Measurements from ENCODE around the gene HERPUD1. TPM values are rescaled to one million over a fixed set of nuclear protein-coding genes. Genes with fewer than 3 reads are reported as not detected.

The HERPUD1 gene
- total RNA-seq, 3 donors from 2014 or later (not counting 1 experiment from before 2014, with no cell fraction given) = 181 to 266 (median 243) TPM

DNA sequence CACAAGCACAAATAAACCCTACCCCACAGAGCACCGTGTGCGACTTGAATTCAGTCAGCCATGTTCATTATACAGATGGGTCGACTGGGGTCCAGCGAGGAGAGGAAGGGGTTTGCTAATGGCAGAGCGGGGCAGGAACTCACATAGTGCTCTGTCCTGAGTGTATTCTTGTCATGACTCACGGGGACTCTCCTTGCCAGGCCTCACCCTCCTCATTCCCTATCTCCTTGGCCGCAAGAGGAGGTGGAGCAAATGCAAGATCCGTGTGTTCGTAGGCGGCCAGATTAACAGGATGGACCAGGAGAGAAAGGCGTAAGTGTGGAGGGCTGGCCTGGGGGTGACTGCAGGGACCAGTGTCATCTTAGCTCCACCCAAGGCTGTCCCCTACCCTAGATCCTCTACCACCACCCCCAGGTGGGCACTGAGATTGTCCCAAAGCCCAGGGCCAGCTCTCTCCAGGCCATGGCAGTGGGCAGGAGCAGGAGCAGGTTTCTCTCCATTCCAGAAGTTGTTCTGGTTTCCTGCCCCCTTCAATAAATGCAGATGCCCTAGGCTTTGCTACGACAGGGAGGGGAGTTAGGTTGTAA lies 37.5 kb upstream of the HERPUD1 start:
- intact Hi-C loops (cut with micrococcal nuclease) = no loop called here
- H3K36me3 Mint-ChIP-seq = no peaks in the 10 kb centered on the region

DNA sequence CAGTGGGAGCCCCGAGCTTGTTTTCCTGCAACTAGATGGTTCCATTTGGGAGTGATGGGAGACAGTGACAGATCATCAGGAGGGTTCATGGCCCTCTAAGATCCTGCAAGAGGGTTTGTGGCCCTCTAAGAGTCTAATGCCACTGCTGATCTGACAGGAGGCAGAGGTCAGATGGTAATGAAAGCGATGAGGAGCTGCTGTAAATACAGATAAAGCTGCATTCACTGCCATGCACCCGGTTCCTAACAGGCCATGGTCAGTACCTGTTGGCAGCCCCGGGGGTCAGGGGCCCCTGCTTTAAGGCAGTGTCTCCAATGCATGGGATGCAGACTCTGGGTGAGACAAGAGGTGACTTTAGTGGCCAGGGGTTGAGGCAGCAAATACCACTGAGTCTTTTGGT lies 36.1 kb upstream of the HERPUD1 start:
- ATAC-seq (no peak), DNase-seq (no peak)
- Histone ChIP-seq H3K4me3 (ENCODE audit: low read length) (no peak overlapping the region), H3K9me3 (ENCODE audit: control insufficient read depth, insufficient read depth, low read length) (no peaks in the 10 kb centered on the region), H3K27ac (ENCODE audit: low read length) (no peak overlapping the region), H3K4me1 (ENCODE audit: control insufficient read depth, insufficient read depth, low read length) (peaks cover 15% of the 10 kb centered on the region), H3K27me3 (ENCODE audit: control insufficient read depth, insufficient read depth, low read length) (no peaks in the 10 kb centered on the region), H3K36me3 (ENCODE audit: control insufficient read depth, insufficient read depth, low read length) (no peaks in the 10 kb centered on the region)
- TF ChIP-seq, protein P1, sequence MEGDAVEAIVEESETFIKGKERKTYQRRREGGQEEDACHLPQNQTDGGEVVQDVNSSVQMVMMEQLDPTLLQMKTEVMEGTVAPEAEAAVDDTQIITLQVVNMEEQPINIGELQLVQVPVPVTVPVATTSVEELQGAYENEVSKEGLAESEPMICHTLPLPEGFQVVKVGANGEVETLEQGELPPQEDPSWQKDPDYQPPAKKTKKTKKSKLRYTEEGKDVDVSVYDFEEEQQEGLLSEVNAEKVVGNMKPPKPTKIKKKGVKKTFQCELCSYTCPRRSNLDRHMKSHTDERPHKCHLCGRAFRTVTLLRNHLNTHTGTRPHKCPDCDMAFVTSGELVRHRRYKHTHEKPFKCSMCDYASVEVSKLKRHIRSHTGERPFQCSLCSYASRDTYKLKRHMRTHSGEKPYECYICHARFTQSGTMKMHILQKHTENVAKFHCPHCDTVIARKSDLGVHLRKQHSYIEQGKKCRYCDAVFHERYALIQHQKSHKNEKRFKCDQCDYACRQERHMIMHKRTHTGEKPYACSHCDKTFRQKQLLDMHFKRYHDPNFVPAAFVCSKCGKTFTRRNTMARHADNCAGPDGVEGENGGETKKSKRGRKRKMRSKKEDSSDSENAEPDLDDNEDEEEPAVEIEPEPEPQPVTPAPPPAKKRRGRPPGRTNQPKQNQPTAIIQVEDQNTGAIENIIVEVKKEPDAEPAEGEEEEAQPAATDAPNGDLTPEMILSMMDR (IDR thresholded peaks at IDR 0.05) = no peak
- intact Hi-C loops (cut with micrococcal nuclease) = no loop called here
- Mint-ChIP-seq H3K4me1 (peaks cover 12 to 15% of the 10 kb centered on the region in 2 donors), H3K36me3 (no peaks in the 10 kb centered on the region), H3K27me3 (ENCODE audit: low read depth in 2 of 2) (peaks cover 6 to 9% of the 10 kb centered on the region in 2 donors), H3K9me3 (no peaks in the 10 kb centered on the region), H3K27ac (no peak overlapping the region), H3K4me3 (no peak overlapping the region)
- WGBS (ENCODE audit: insufficient coverage) = 92% methylated on average over 4 of the region's 4 CpGs

More for the DNA sequence above, 37.5 kb upstream of the HERPUD1 start:
- H3K4me3 ChIP-seq (ENCODE audit: low read length) = no peak overlapping the region
- peaks cover 11% of the 10 kb centered on the region for H3K4me1 ChIP-seq (ENCODE audit: control insufficient read depth, insufficient read depth, low read length)
- peaks cover 4 to 7% of the 10 kb centered on the region in 2 donors for H3K4me1 Mint-ChIP-seq
- no peak for DNase-seq
- TF ChIP-seq, protein P1 (IDR thresholded peaks at IDR 0.05) = no peak
- ATAC-seq = no peak
- H3K36me3 ChIP-seq (ENCODE audit: control insufficient read depth, insufficient read depth, low read length) = no peaks in the 10 kb centered on the region
- 96% methylated on average over 12 of the region's 12 CpGs for WGBS (ENCODE audit: insufficient coverage)
- H3K9me3 ChIP-seq (ENCODE audit: control insufficient read depth, insufficient read depth, low read length) = no peaks in the 10 kb centered on the region
- no peaks in the 10 kb centered on the region for H3K27me3 ChIP-seq (ENCODE audit: control insufficient read depth, insufficient read depth, low read length)
- H3K9me3 Mint-ChIP-seq = no peaks in the 10 kb centered on the region
- H3K27me3 Mint-ChIP-seq (ENCODE audit: low read depth in 2 of 2) = peaks cover 0 to 6% of the 10 kb centered on the region in 2 donors
- H3K27ac Mint-ChIP-seq = no peak overlapping the region
- H3K27ac ChIP-seq (ENCODE audit: low read length) = no peak overlapping the region
- H3K4me3 Mint-ChIP-seq = no peak overlapping the region

DNA sequence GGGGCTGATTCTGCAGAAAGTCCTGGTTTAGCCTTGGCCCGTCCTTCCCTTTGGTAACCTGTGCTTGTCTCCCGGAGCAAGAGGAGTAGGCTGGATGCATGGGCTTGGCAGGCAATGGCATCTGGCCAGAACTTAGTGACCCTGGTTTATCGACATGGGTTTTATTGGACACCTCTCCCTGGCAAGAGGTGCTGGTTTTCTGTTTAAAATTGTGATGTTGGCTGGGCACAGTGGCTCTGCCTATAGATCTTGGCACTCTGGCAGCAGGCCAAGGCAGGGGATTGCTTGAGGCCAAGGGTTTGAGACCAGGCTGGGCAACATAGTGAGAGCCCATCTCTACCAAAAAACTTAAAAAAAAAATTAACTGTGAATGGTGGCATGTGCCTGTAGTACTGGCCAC lies 35.7 kb upstream of the HERPUD1 start:
- no peaks in the 10 kb centered on the region for H3K9me3 ChIP-seq (ENCODE audit: control insufficient read depth, insufficient read depth, low read length)
- Mint-ChIP-seq H3K4me1 (peaks cover 12 to 15% of the 10 kb centered on the region in 2 donors), H3K27me3 (ENCODE audit: low read depth in 2 of 2) (peaks cover 6 to 13% of the 10 kb centered on the region in 2 donors), H3K4me3 (no peak overlapping the region), H3K27ac (no peak overlapping the region), H3K36me3 (no peaks in the 10 kb centered on the region), H3K9me3 (no peaks in the 10 kb centered on the region)
- intact Hi-C loops (cut with micrococcal nuclease) = no loop called here
- TF ChIP-seq, protein P1 (IDR thresholded peaks at IDR 0.05) = no peak
- H3K27ac ChIP-seq (ENCODE audit: low read length) = no peak overlapping the region
- WGBS (ENCODE audit: insufficient coverage) = 95% methylated on average over 3 of the region's 3 CpGs
- no peak for ATAC-seq
- no peak for DNase-seq
- H3K4me3 ChIP-seq (ENCODE audit: low read length) = no peak overlapping the region
- no peaks in the 10 kb centered on the region for H3K27me3 ChIP-seq (ENCODE audit: control insufficient read depth, insufficient read depth, low read length)
- no peaks in the 10 kb centered on the region for H3K36me3 ChIP-seq (ENCODE audit: control insufficient read depth, insufficient read depth, low read length)
- peaks cover 15% of the 10 kb centered on the region for H3K4me1 ChIP-seq (ENCODE audit: control insufficient read depth, insufficient read depth, low read length)

All from natural killer cell (primary cell).